H9 (cell line): ENCODE measurements around the gene C1orf159. TPM values are rescaled to one million over a fixed set of nuclear protein-coding genes. Genes with fewer than 3 reads are reported as not detected.

Experiments
- DNase-seq: peaks from one replicate; pipeline ENCODE4 v3.0.0-alpha.2; 2017
- H2AFZ ChIP-seq: one replicate; pipeline ENCODE4 v1.6.1; 2013; ENCODE audit warnings: mild to moderate bottlenecking, low read length, control low read depth, moderate library complexity
- H2AK5ac ChIP-seq: 2 replicates; pipeline ENCODE4 v1.6.1; 2013; ENCODE audit warnings: low read length, control low read depth, mixed read lengths; ENCODE audit not compliant: insufficient read length
- H2BK120ac ChIP-seq: one replicate; pipeline ENCODE4 v1.6.1; 2013; ENCODE audit warnings: low read depth, mild to moderate bottlenecking, low read length, control low read depth, inconsistent platforms; ENCODE audit not compliant: poor library complexity, severe bottlenecking
- H2BK12ac ChIP-seq: 2 replicates; pipeline ENCODE4 v1.6.1; 2013; ENCODE audit warnings: low read length, control low read depth, mixed read lengths, low read depth; ENCODE audit not compliant: insufficient read length
- H2BK15ac ChIP-seq: 2 replicates; pipeline ENCODE4 v1.6.1; 2013; ENCODE audit warnings: low read depth, low read length, control low read depth
- H2BK20ac ChIP-seq: one replicate; pipeline ENCODE4 v1.6.1; 2013; ENCODE audit warnings: low read depth, mild to moderate bottlenecking, low read length, control low read depth, inconsistent platforms; ENCODE audit not compliant: poor library complexity, severe bottlenecking
- H2BK5ac ChIP-seq: 2 replicates; pipeline ENCODE4 v1.6.1; 2013; ENCODE audit warnings: low read length, control low read depth, mixed read lengths; ENCODE audit not compliant: insufficient read length
- H3K14ac ChIP-seq: 2 replicates; pipeline ENCODE4 v1.6.1; 2013; ENCODE audit warnings: low read length, control low read depth; ENCODE audit not compliant: insufficient read depth
- H3K18ac ChIP-seq: 2 replicates; pipeline ENCODE4 v1.6.1; 2013; ENCODE audit warnings: low read depth, mild to moderate bottlenecking, mixed read lengths, low read length, control low read depth; ENCODE audit not compliant: insufficient read length
- H3K23ac ChIP-seq: 2 replicates; pipeline ENCODE4 v1.6.1; 2013; ENCODE audit warnings: low read length, control low read depth, mixed read lengths, low read depth; ENCODE audit not compliant: insufficient read length
- H3K23me2 ChIP-seq: 2 replicates; pipeline ENCODE4 v1.6.1; 2013; ENCODE audit warnings: low read depth, mild to moderate bottlenecking, mixed read lengths, low read length, control low read depth; ENCODE audit not compliant: insufficient read length, poor library complexity, severe bottlenecking
- H3K27ac ChIP-seq: 2 replicates; pipeline ENCODE4 v1.5.1; 2013; ENCODE audit warnings: low read length, control low read depth, mixed read lengths, low read depth; ENCODE audit not compliant: insufficient read length
- H3K27me3 ChIP-seq: 2 replicates; pipeline ENCODE4 v1.6.1; 2013; ENCODE audit warnings: low read length, control low read depth, inconsistent platforms; ENCODE audit not compliant: insufficient read depth
- H3K4ac ChIP-seq: 2 replicates; pipeline ENCODE4 v1.6.1; 2013; ENCODE audit warnings: low read depth, mild to moderate bottlenecking, control low read depth, inconsistent platforms, low read length, moderate library complexity
- H3K4me1 ChIP-seq: 2 replicates; pipeline ENCODE4 v1.6.1; 2013; ENCODE audit warnings: low read length, control low read depth, inconsistent platforms; ENCODE audit not compliant: insufficient read depth
- H3K4me2 ChIP-seq: 2 replicates; pipeline ENCODE4 v1.6.1; 2013; ENCODE audit warnings: low read length, control low read depth, mixed read lengths; ENCODE audit not compliant: insufficient read length, insufficient read depth
- H3K56ac ChIP-seq: 2 replicates; pipeline ENCODE4 v1.6.1; 2013; ENCODE audit warnings: low read depth, mild to moderate bottlenecking, mixed read lengths, low read length, control low read depth; ENCODE audit not compliant: insufficient read length
- H3K79me1 ChIP-seq: 2 replicates; pipeline ENCODE4 v1.6.1; 2013; ENCODE audit warnings: low read depth, mild to moderate bottlenecking, moderate library complexity, low read length, control low read depth, inconsistent platforms; ENCODE audit not compliant: insufficient read depth, poor library complexity, severe bottlenecking
- H3K79me2 ChIP-seq: 2 replicates; pipeline ENCODE4 v1.6.1; 2013; ENCODE audit warnings: low read length, control low read depth, inconsistent platforms; ENCODE audit not compliant: insufficient read depth
- H3K9ac ChIP-seq: 2 replicates; pipeline ENCODE4 v1.6.1; 2013; ENCODE audit warnings: low read length, control low read depth, mixed read lengths; ENCODE audit not compliant: insufficient read length; ENCODE audit errors: extremely low read depth
- H3K9me3 ChIP-seq: one replicate; pipeline ENCODE4 v1.6.1; 2013; ENCODE audit warnings: low read depth, low read length, inconsistent platforms; ENCODE audit not compliant: control insufficient read depth
- H3T11ph ChIP-seq: one replicate; pipeline ENCODE4 v1.6.1; 2013; ENCODE audit warnings: mild to moderate bottlenecking, low read length, control low read depth, inconsistent platforms
- H4K20me1 ChIP-seq: one replicate; pipeline ENCODE4 v1.6.1; 2013; ENCODE audit not compliant: control insufficient read depth, insufficient read length, insufficient read depth
- H4K5ac ChIP-seq: 2 replicates; pipeline ENCODE4 v1.6.1; 2013; ENCODE audit warnings: low read depth, mild to moderate bottlenecking, mixed read lengths, low read length, control low read depth; ENCODE audit not compliant: insufficient read length
- H4K8ac ChIP-seq: replicated peaks from 2 replicates; pipeline ENCODE4 v1.6.1; 2013; ENCODE audit warnings: low read length, control low read depth, mixed read lengths, low read depth; ENCODE audit not compliant: insufficient read length
- H4K91ac ChIP-seq: 2 replicates; pipeline ENCODE4 v1.6.1; 2013; ENCODE audit warnings: low read depth, mild to moderate bottlenecking, moderate library complexity, mixed read lengths, low read length, control low read depth; ENCODE audit not compliant: insufficient read length
- H3K27ac Mint-ChIP-seq, 3 experiments: 2 replicates in 2 of 3; 3 replicates in 1 of 3; pipeline ENCODE4 v1.8.0; 2020 to 2021; ENCODE audit warnings: mixed read lengths in 3 of 3, mild to moderate bottlenecking in 1 of 3, moderate library complexity in 1 of 3
- H3K27me3 Mint-ChIP-seq: 2 replicates; pipeline ENCODE4 v1.8.0; 2021; ENCODE audit warnings: low read depth, mild to moderate bottlenecking, moderate library complexity, mixed read lengths
- H3K36me3 Mint-ChIP-seq, 3 experiments: 2 replicates in 2 of 3; 3 replicates in 1 of 3; pipeline ENCODE4 v1.8.0; 2020 to 2021; ENCODE audit warnings: low read depth in 3 of 3, mixed read lengths in 3 of 3; ENCODE audit not compliant: insufficient read depth in 1 of 3
- H3K4me1 Mint-ChIP-seq, 2 experiments: 2 replicates each; pipeline ENCODE4 v1.8.0; 2020; ENCODE audit warnings: mixed read lengths in 2 of 2
- H3K4me3 Mint-ChIP-seq, 2 experiments: 2 replicates in 1 of 2; 3 replicates in 1 of 2; pipeline ENCODE4 v1.8.0; 2020 to 2021; ENCODE audit warnings: mild to moderate bottlenecking in 2 of 2, mixed read lengths in 2 of 2, moderate library complexity in 1 of 2
- H3K9me3 Mint-ChIP-seq, 2 experiments: 2 replicates in 1 of 2; 3 replicates in 1 of 2; pipeline ENCODE4 v1.8.0; 2020; ENCODE audit warnings: mild to moderate bottlenecking in 2 of 2, mixed read lengths in 2 of 2, moderate library complexity in 1 of 2
- WGBS: extraction: QIAGEN DNeasy Blood & Tissue Kit; methylation state at CpG from one replicate; pipeline ENCODE4 v1.1.7; 2013; ENCODE audit warnings: missing lambda C conversion rate, low lambda C conversion rate, mixed read lengths; ENCODE audit not compliant: insufficient read length; ENCODE audit errors: extremely low coverage; 5-methylcytosine and 5-hydroxymethylcytosine counted together
- total RNA-seq: library from RNA; stranded (reverse); gene quantifications from 2 replicates; pipeline ENCODE4 v1.2.1, GENCODE V29; 2021
- TF ChIP-seq, protein P1 (sequence below): fragments of 200-600 bp; sonication (generic); conservative IDR thresholded peaks from 3 replicates; pipeline ENCODE4 v1.8.0; 2021; ENCODE audit warnings: antibody characterized with exemption, mild to moderate bottlenecking

C1orf159 gene
- total RNA-seq, 1 experiment from 2014 or later: 12.3 TPM

DNA sequence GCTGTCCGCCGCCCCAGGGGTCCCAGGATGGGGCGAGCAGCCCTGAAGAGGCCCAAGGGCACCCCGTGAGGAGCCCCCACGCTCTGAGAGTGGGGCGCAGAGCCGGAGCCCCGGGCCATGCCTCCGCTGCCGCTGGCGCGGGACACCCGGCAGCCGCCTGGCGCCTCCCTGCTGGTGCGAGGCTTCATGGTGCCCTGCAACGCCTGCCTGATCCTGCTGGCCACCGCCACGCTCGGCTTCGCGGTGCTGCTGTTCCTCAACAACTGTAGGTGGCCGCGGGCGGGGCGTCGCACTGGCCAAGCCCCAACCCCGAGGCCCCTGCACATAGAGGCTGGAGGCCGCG, 81.5 kb downstream of the C1orf159 start:
- H4K8ac ChIP-seq: no peak overlapping the region
- H2BK12ac ChIP-seq: no peak overlapping the region
- no peaks in the 10 kb centered on the region for H3K79me2 ChIP-seq
- no peak overlapping the region for H2BK5ac ChIP-seq
- H4K91ac ChIP-seq: no peak overlapping the region
- H4K20me1 ChIP-seq: no peaks in the 10 kb centered on the region
- no peak overlapping the region for H2BK120ac ChIP-seq
- no peak overlapping the region for H3T11ph ChIP-seq
- H2AK5ac ChIP-seq: no peak overlapping the region
- H3K14ac ChIP-seq: no peak overlapping the region
- Mint-ChIP-seq H3K4me3 (peak overlapping the region; percentile 60 to 82), H3K4me1 (peaks cover 10 to 24% of the 10 kb centered on the region in 2 experiments), H3K9me3 (no peaks in the 10 kb centered on the region), H3K27ac (no peak overlapping the region), H3K36me3 (peaks cover 6 to 18% (median 17%) of the 10 kb centered on the region in 3 experiments; a peak in 6 of 7 replicates), H3K27me3 (peaks cover 49% of the 10 kb centered on the region)
- no peak overlapping the region for H3K23ac ChIP-seq
- H3K4ac ChIP-seq: no peak overlapping the region
- H3K18ac ChIP-seq: no peak overlapping the region
- DNase-seq: no peak
- peaks cover 4% of the 10 kb centered on the region; the same call in 1 of the 2 replicates for H3K4me1 ChIP-seq
- H3K56ac ChIP-seq: no peak overlapping the region
- no peaks in the 10 kb centered on the region for H3K9me3 ChIP-seq
- TF ChIP-seq, protein P1, sequence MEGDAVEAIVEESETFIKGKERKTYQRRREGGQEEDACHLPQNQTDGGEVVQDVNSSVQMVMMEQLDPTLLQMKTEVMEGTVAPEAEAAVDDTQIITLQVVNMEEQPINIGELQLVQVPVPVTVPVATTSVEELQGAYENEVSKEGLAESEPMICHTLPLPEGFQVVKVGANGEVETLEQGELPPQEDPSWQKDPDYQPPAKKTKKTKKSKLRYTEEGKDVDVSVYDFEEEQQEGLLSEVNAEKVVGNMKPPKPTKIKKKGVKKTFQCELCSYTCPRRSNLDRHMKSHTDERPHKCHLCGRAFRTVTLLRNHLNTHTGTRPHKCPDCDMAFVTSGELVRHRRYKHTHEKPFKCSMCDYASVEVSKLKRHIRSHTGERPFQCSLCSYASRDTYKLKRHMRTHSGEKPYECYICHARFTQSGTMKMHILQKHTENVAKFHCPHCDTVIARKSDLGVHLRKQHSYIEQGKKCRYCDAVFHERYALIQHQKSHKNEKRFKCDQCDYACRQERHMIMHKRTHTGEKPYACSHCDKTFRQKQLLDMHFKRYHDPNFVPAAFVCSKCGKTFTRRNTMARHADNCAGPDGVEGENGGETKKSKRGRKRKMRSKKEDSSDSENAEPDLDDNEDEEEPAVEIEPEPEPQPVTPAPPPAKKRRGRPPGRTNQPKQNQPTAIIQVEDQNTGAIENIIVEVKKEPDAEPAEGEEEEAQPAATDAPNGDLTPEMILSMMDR: no peak
- no peak overlapping the region for H3K9ac ChIP-seq
- no peak overlapping the region for H2BK20ac ChIP-seq
- WGBS: no CpG with 5 or more reads among the region's 30 CpGs
- no peak overlapping the region for H3K27ac ChIP-seq
- peaks cover 10% of the 10 kb centered on the region for H3K23me2 ChIP-seq
- H3K27me3 ChIP-seq: no peaks in the 10 kb centered on the region; the same call in 1 of the 2 replicates
- no peaks in the 10 kb centered on the region for H3K79me1 ChIP-seq
- H3K4me2 ChIP-seq: peak overlapping the region; percentile 29
- no peak overlapping the region for H2BK15ac ChIP-seq
- H4K5ac ChIP-seq: no peak overlapping the region
- H2AFZ ChIP-seq: no peak overlapping the region
